Measurements from ENCODE around the gene FAM25A.
"Not testable (repeated sequence)": the region's sequence is repeated elsewhere in the genome, so short reads cannot be mapped to it uniquely, and the experiment has no call there.

The FAM25A gene

GRCh38 chr10:87020056-87020455, at the start of gene FAM25A:
Gene FAM25A (plus strand): TSS chr10:87020294. CDS start chr10:87020325, 31 bp downstream.
- not testable (repeated sequence) for DNase-seq (ENCODE audit: low read depth, low spot score)

GRCh38 chr10:86970982-86971231, 49.2 kb upstream of the FAM25A start:
- DNase-seq (ENCODE audit: low read depth, low spot score): no peak

GRCh38 chr10:86971232-86971991, 48.7 kb upstream of the FAM25A start:
- DNase-seq (ENCODE audit: low read depth, low spot score): peak; percentile 66

GRCh38 chr10:86972613-86973380, 47.3 kb upstream of the FAM25A start:
- no peak for DNase-seq (ENCODE audit: low read depth, low spot score)

GRCh38 chr10:86974484-86974883, 45.6 kb upstream of the FAM25A start:
- DNase-seq (ENCODE audit: low read depth, low spot score): no peak

- no peak for DNase-seq (ENCODE audit: low read depth, low spot score)
Observed at GRCh38 chr10:86976362-86977056, 43.6 kb upstream of the FAM25A start.

- not testable (repeated sequence) for DNase-seq (ENCODE audit: low read depth, low spot score)
Observed at GRCh38 chr10:86978457-86978856, 41.6 kb upstream of the FAM25A start.

GRCh38 chr10:86979296-86979818, 40.7 kb upstream of the FAM25A start:
- DNase-seq (ENCODE audit: low read depth, low spot score): no peak

GRCh38 chr10:86979977-86980448, 40.1 kb upstream of the FAM25A start:
- no peak for DNase-seq (ENCODE audit: low read depth, low spot score)

GRCh38 chr10:86981020-86981419, 39.1 kb upstream of the FAM25A start:
- not testable (repeated sequence) for DNase-seq (ENCODE audit: low read depth, low spot score)

GRCh38 chr10:86981716-86982115, 38.4 kb upstream of the FAM25A start:
- no peak for DNase-seq (ENCODE audit: low read depth, low spot score)

- not testable (repeated sequence) for DNase-seq (ENCODE audit: low read depth, low spot score)
Observed at GRCh38 chr10:86984498-86984897, 35.6 kb upstream of the FAM25A start.

GRCh38 chr10:86988520-86988919, 31.6 kb upstream of the FAM25A start:
- no peak for DNase-seq (ENCODE audit: low read depth, low spot score)

GRCh38 chr10:86991362-86991761, 28.7 kb upstream of the FAM25A start:
- not testable (repeated sequence) for DNase-seq (ENCODE audit: low read depth, low spot score)

- DNase-seq (ENCODE audit: low read depth, low spot score): no peak
Observed at GRCh38 chr10:86992456-86992855, 27.6 kb upstream of the FAM25A start.

GRCh38 chr10:86992929-86993328, 27.2 kb upstream of the FAM25A start:
- DNase-seq (ENCODE audit: low read depth, low spot score): no peak

- DNase-seq (ENCODE audit: low read depth, low spot score): not testable (repeated sequence)
Observed at GRCh38 chr10:86999802-87000403, 20.2 kb upstream of the FAM25A start.

GRCh38 chr10:87000491-87000890, 19.6 kb upstream of the FAM25A start:
- no peak for DNase-seq (ENCODE audit: low read depth, low spot score)

- DNase-seq (ENCODE audit: low read depth, low spot score): not testable (repeated sequence)
Observed at GRCh38 chr10:87007124-87007523, 13.0 kb upstream of the FAM25A start.

- DNase-seq (ENCODE audit: low read depth, low spot score): not testable (repeated sequence)
Observed at GRCh38 chr10:87007674-87008073, 12.4 kb upstream of the FAM25A start.

- not testable (repeated sequence) for DNase-seq (ENCODE audit: low read depth, low spot score)
Observed at GRCh38 chr10:87008303-87008702, 11.8 kb upstream of the FAM25A start.

Data from activated naive CD8-positive, alpha-beta T cell treated with anti-CD3 and anti-CD28 coated beads, Interleukin-2, amount 50 U/mL, for 16 hours (primary cell).